ENCODE measurements around the gene STARD3. TPM values are rescaled to one million over a fixed set of nuclear protein-coding genes. Genes with fewer than 3 reads are reported as not detected.

The STARD3 gene
- total and polyA plus RNA-seq, 2 of the 13 experiments (the other 11 are each of a cell fraction or from before 2014, with no cell fraction given), result 34.6 to 100 TPM

DNA sequence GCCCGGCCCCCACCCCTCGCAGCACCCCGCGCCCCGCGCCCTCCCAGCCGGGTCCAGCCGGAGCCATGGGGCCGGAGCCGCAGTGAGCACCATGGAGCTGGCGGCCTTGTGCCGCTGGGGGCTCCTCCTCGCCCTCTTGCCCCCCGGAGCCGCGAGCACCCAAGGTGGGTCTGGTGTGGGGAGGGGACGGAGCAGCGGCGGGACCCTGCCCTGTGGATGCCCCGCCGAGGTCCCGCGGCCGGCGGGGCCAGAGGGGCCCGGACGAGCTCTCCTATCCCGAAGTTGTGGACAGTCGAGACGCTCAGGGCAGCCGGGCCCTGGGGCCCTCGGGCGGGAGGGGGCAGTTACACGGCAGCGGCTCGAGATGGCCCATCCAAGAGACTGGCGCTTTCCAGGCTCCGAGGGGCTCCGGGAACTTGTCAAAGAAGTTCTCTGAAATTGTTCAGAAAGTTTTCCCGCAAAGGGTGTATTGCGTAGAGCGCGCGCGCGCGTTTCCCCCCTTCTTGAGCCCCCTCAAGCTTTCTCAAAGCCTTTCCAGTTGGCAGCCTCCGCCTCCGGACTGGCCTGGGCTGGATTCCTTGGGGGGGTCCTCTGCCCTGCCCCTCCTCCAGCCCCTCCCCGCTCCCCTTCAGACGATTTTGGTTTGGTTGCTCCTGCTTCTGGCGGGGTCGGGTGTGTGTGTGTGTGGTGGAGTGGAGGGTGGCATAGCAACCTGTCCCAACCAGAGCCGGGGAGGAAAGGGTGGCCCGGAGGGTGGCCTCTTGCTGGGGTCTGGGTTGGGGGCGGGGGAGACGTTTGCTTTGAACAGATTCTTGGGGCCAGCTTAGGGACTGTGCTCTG is 63.4 kb downstream of the STARD3 start (continued):
- no peak for TF ChIP-seq RXRB (CRISPR knock-in tag; IDR thresholded peaks at IDR 0.05; ENCODE audit: borderline replicate concordance)
- TF ChIP-seq, protein P1, sequence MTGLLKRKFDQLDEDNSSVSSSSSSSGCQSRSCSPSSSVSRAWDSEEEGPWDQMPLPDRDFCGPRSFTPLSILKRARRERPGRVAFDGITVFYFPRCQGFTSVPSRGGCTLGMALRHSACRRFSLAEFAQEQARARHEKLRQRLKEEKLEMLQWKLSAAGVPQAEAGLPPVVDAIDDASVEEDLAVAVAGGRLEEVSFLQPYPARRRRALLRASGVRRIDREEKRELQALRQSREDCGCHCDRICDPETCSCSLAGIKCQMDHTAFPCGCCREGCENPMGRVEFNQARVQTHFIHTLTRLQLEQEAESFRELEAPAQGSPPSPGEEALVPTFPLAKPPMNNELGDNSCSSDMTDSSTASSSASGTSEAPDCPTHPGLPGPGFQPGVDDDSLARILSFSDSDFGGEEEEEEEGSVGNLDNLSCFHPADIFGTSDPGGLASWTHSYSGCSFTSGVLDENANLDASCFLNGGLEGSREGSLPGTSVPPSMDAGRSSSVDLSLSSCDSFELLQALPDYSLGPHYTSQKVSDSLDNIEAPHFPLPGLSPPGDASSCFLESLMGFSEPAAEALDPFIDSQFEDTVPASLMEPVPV (CRISPR knock-in tag; IDR thresholded peaks at IDR 0.05), result 0 out of 2 replicates have a peak, but pooled peaks have one; percentile 26
- TF ChIP-seq ZNF3 (CRISPR knock-in tag; IDR thresholded peaks at IDR 0.05), result no peak
- TF ChIP-seq MXD4 (CRISPR knock-in tag; IDR thresholded peaks at IDR 0.05), result peak; percentile 41; the same call in 1 of the 2 replicates
- TF ChIP-seq SIN3A (IDR thresholded peaks at IDR 0.05; ENCODE audit: borderline replicate concordance, low read depth, low read length), result 0 out of 2 replicates have a peak, but pooled peaks have one; percentile 59
- no peak for TF ChIP-seq ZNF121 (CRISPR knock-in tag; IDR thresholded peaks at IDR 0.05)
- TF ChIP-seq PHF20 (CRISPR knock-in tag; IDR thresholded peaks at IDR 0.05), result no peak
- no peak for TF ChIP-seq RCOR2 (CRISPR knock-in tag; IDR thresholded peaks at IDR 0.05)
- peak; percentile 95 for TF ChIP-seq KAT7 (CRISPR knock-in tag; IDR thresholded peaks at IDR 0.05; ENCODE audit: borderline replicate concordance)
- TF ChIP-seq, protein P2, sequence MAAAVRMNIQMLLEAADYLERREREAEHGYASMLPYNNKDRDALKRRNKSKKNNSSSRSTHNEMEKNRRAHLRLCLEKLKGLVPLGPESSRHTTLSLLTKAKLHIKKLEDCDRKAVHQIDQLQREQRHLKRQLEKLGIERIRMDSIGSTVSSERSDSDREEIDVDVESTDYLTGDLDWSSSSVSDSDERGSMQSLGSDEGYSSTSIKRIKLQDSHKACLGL (CRISPR knock-in tag; IDR thresholded peaks at IDR 0.05), result 0 out of 2 replicates have a peak, but pooled peaks have one; percentile 39
- no peak for TF ChIP-seq RORA (CRISPR knock-in tag; IDR thresholded peaks at IDR 0.05)
- TF ChIP-seq, protein P3, sequence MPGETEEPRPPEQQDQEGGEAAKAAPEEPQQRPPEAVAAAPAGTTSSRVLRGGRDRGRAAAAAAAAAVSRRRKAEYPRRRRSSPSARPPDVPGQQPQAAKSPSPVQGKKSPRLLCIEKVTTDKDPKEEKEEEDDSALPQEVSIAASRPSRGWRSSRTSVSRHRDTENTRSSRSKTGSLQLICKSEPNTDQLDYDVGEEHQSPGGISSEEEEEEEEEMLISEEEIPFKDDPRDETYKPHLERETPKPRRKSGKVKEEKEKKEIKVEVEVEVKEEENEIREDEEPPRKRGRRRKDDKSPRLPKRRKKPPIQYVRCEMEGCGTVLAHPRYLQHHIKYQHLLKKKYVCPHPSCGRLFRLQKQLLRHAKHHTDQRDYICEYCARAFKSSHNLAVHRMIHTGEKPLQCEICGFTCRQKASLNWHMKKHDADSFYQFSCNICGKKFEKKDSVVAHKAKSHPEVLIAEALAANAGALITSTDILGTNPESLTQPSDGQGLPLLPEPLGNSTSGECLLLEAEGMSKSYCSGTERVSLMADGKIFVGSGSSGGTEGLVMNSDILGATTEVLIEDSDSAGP (CRISPR knock-in tag; IDR thresholded peaks at IDR 0.05; ENCODE audit: borderline replicate concordance), result peak; percentile 31; the same call in 1 of the 2 replicates
- TF ChIP-seq MTA1 (CRISPR knock-in tag; IDR thresholded peaks at IDR 0.05; ENCODE audit: borderline replicate concordance), result peak; percentile 38; the same call in 1 of the 2 replicates
- TF ChIP-seq MED1 (CRISPR knock-in tag; IDR thresholded peaks at IDR 0.05), result peak; percentile 33
- TF ChIP-seq ZFY (CRISPR knock-in tag; IDR thresholded peaks at IDR 0.05), result peak; percentile 67
- 0 out of 2 replicates have a peak, but pooled peaks have one; percentile 30 for TF ChIP-seq ZNF343 (CRISPR knock-in tag; IDR thresholded peaks at IDR 0.05)
- TF ChIP-seq, protein P4, sequence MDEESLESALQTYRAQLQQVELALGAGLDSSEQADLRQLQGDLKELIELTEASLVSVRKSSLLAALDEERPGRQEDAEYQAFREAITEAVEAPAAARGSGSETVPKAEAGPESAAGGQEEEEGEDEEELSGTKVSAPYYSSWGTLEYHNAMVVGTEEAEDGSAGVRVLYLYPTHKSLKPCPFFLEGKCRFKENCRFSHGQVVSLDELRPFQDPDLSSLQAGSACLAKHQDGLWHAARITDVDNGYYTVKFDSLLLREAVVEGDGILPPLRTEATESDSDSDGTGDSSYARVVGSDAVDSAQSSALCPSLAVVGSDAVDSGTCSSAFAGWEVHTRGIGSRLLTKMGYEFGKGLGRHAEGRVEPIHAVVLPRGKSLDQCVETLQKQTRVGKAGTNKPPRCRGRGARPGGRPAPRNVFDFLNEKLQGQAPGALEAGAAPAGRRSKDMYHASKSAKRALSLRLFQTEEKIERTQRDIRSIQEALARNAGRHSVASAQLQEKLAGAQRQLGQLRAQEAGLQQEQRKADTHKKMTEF (CRISPR knock-in tag; IDR thresholded peaks at IDR 0.05), result peak; percentile 75
- TF ChIP-seq, protein P5, sequence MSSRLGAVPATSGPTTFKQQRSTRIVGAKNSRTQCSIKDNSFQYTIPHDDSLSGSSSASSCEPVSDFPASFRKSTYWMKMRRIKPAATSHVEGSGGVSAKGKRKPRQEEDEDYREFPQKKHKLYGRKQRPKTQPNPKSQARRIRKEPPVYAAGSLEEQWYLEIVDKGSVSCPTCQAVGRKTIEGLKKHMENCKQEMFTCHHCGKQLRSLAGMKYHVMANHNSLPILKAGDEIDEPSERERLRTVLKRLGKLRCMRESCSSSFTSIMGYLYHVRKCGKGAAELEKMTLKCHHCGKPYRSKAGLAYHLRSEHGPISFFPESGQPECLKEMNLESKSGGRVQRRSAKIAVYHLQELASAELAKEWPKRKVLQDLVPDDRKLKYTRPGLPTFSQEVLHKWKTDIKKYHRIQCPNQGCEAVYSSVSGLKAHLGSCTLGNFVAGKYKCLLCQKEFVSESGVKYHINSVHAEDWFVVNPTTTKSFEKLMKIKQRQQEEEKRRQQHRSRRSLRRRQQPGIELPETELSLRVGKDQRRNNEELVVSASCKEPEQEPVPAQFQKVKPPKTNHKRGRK (CRISPR knock-in tag; IDR thresholded peaks at IDR 0.05), result no peak
- TF ChIP-seq GFI1 (CRISPR knock-in tag; IDR thresholded peaks at IDR 0.05; ENCODE audit: borderline replicate concordance), result peak; percentile 79; the same call in 1 of the 2 replicates
- TF ChIP-seq ZNF558 (CRISPR knock-in tag; IDR thresholded peaks at IDR 0.05; ENCODE audit: borderline replicate concordance), result peak; percentile 38; the same call in 1 of the 2 replicates

All from HepG2 (cell line).